Measurements from ENCODE around the gene KLK6.

The KLK6 gene

DNA sequence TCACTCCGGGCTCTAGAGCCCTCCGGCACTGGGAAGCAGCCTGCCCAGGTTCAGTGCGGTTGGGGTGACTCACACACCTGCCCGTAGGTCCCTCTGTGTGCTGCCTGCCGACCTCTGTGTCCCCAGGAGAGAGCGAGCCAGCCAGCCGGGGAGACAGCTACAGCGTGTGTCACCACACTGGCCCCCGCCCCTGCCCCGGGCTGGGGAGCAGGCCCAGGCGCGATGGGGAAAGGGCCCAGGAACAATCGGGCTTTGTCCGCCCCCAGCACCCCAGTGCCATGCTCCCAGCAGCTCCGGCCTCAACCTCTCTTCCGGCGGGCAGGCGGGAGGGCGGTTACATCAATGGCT is at the start of gene KLK6:
Gene KLK6 (minus strand): TSS at position 179 of the 348 bp plus-strand sequence. CDS start 1,487 bp downstream, outside the sequence.
- Histone ChIP-seq H3K9me3 (ENCODE audit: control insufficient read depth in 1 of 2, low read length in 2 of 2) (no peaks in the 10 kb centered on the region), H3K27me3 (ENCODE audit: low read depth, low read length) (no peaks in the 10 kb centered on the region), H3K27ac (ENCODE audit: low read length) (no peak within 1 kb of the TSS), H3K4me3 (ENCODE audit: low read depth in 1 of 2, low read length in 2 of 2) (no peak within 1 kb of the TSS), H3K4me1 (ENCODE audit: control insufficient read depth in 1 of 2, insufficient read depth in 2 of 2, low read length in 2 of 2) (no peaks in the 10 kb centered on the region), H3K36me3 (ENCODE audit: control insufficient read depth in 1 of 2, insufficient read depth in 2 of 2, low read length in 2 of 2) (no peaks in the 10 kb centered on the region)

DNA sequence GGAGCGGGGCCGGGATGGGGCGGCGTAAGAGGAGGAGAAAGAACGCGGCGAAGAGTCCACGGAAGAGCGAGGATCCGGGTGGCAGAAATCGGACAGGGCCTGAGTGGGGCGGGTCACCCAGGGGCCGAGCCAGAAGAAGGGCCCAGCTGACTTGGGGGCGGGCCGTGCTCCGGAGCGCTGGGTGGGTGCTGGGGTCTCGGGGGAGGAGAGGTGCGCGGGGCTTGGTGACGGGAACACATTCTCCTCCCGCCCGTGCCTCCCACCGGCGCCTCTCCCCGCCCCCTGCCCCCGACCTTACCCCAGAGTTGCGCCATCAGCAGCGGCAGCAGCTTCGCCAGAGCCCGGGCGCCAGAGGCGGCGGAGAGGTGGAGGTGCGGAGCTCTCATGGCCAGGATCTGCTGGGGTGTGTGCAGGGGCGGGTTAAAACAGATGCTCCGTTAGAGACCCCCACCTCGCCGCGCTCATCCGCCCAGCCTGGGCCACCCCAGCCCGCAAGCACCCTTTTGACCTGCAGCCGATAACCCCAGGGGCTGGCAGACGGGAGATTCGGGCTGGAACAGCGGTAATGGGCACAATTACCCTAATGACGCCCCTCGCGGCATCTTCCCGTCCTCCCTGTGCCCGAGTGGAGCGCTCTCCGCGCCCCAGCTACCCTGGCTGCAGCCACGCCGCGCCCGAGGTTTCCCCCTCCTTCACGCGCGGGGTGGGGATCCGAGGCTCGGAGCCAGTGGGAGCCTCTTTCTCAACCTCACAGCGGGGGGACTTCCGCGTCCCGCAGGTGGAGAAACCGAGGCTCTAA is 49.6 kb upstream of the KLK6 start:
- H3K9me3 ChIP-seq (ENCODE audit: control insufficient read depth in 1 of 2, low read length in 2 of 2) = no peaks in the 10 kb centered on the region
- peaks cover 12% of the 10 kb centered on the region for H3K27me3 ChIP-seq (ENCODE audit: low read depth, low read length)
- peak overlapping the region in 1 of 2 donors; percentile 28 for H3K4me3 ChIP-seq (ENCODE audit: low read depth in 1 of 2, low read length in 2 of 2)
- H3K36me3 ChIP-seq (ENCODE audit: control insufficient read depth in 1 of 2, insufficient read depth in 2 of 2, low read length in 2 of 2) = no peaks in the 10 kb centered on the region
- H3K27ac ChIP-seq (ENCODE audit: low read length) = no peak overlapping the region
- peaks cover 0 to 23% of the 10 kb centered on the region in 2 donors for H3K4me1 ChIP-seq (ENCODE audit: control insufficient read depth in 1 of 2, insufficient read depth in 2 of 2, low read length in 2 of 2)

DNA sequence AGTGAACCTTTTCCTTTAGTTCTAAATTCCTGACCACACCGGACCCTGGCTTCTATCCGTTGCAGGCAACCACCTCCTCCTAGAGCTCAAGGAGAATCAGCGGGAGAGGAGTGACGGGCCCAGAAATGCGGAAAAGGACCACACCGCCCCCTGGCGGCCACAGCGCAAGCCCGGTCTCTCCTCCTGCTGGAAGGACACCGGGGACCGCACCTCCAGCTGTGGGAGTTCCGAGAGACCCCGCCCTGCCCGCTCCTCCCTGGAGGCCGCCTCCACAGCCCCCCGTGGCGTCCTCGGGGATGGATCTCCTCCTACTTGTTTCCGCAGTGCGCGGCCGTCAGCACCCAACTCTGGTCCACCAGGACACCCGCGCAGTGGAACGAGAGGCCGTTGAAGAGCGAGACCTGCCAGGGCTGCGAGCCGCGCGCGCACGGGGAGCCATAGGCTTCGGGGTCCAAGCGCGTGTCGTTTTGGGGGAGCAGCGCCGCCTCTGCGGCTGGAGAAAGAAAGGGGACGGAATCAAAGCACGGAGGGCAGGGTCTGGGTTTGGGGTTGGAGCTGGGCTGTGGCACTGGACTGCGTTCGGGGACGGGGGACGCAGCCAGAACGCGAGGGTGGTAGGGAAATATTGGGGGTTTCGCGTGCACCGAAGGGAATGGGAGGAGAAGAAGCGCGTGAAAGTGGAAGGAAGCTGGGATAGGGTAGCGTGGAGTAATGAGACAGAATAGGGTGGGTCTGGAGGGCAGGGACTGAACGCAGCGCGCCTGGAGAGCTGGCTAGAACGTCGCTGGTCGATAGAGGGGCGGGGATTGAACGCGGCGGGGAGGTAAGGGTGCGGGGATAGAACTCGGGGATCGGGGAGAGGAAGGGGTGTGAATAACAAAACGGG is 47.6 kb upstream of the KLK6 start:
- peak overlapping the region in 1 of 2 donors; percentile 41 for H3K4me3 ChIP-seq (ENCODE audit: low read depth in 1 of 2, low read length in 2 of 2)
- no peaks in the 10 kb centered on the region for H3K36me3 ChIP-seq (ENCODE audit: control insufficient read depth in 1 of 2, insufficient read depth in 2 of 2, low read length in 2 of 2)
- peaks cover 0 to 23% of the 10 kb centered on the region in 2 donors for H3K4me1 ChIP-seq (ENCODE audit: control insufficient read depth in 1 of 2, insufficient read depth in 2 of 2, low read length in 2 of 2)
- no peaks in the 10 kb centered on the region for H3K9me3 ChIP-seq (ENCODE audit: control insufficient read depth in 1 of 2, low read length in 2 of 2)
- H3K27ac ChIP-seq (ENCODE audit: low read length) = no peak overlapping the region
- peaks cover 12% of the 10 kb centered on the region for H3K27me3 ChIP-seq (ENCODE audit: low read depth, low read length)

DNA sequence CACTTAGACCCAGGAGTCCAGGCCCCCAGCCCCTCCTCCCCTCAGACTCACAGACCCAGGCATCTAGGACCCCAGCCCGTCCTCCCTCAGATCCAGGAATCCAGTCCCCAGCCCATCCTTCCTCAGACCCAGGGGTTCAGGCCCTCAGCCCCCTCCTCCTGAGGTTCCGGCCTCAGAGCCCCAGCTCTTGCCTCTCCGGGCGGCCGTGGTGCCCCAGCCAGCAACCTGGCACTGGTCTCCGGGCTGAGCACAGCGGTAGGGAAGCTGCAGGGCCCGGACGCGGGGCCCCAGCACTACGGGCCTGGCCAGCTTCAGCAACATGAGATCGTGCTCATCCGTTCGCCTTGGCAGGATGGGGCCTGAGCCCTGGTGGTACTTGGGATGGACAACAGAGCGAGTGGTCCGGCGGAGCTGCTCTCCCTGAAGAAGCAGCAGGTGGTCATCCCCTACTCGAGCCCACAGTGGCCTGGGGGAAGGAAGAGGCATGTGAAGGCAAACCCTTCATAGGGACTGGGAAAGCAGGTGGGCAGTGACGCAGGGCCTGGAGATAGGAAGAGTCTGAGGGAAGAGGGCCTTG is 46.4 kb upstream of the KLK6 start:
- Histone ChIP-seq H3K4me3 (ENCODE audit: low read depth in 1 of 2, low read length in 2 of 2) (no peak overlapping the region), H3K36me3 (ENCODE audit: control insufficient read depth in 1 of 2, insufficient read depth in 2 of 2, low read length in 2 of 2) (no peaks in the 10 kb centered on the region), H3K4me1 (ENCODE audit: control insufficient read depth in 1 of 2, insufficient read depth in 2 of 2, low read length in 2 of 2) (peaks cover 0 to 23% of the 10 kb centered on the region in 2 donors), H3K27ac (ENCODE audit: low read length) (no peak overlapping the region), H3K9me3 (ENCODE audit: control insufficient read depth in 1 of 2, low read length in 2 of 2) (no peaks in the 10 kb centered on the region), H3K27me3 (ENCODE audit: low read depth, low read length) (peaks cover 12% of the 10 kb centered on the region)

DNA sequence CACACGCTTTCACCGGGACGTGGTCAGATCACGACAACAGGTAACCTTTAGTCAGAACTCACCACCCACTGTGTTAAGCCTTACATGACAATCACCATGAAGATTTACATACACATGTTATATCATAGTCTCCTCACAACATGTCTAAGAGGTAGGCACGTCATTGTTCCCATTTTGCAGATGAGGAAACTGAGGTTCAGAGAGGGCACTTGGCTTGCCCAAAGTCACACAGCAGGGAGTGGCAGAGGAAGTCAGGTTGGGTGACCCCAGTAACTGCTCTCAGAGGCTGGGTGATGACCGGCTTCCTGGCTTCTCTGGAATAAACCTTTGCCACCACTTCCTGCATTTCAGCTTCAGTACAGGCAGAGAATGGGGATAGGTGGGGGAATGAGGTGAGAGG is 44.9 kb upstream of the KLK6 start:
- Histone ChIP-seq H3K9me3 (ENCODE audit: control insufficient read depth in 1 of 2, low read length in 2 of 2) (no peaks in the 10 kb centered on the region), H3K36me3 (ENCODE audit: control insufficient read depth in 1 of 2, insufficient read depth in 2 of 2, low read length in 2 of 2) (no peaks in the 10 kb centered on the region), H3K4me1 (ENCODE audit: control insufficient read depth in 1 of 2, insufficient read depth in 2 of 2, low read length in 2 of 2) (peaks cover 0 to 16% of the 10 kb centered on the region in 2 donors), H3K4me3 (ENCODE audit: low read depth in 1 of 2, low read length in 2 of 2) (no peak overlapping the region), H3K27me3 (ENCODE audit: low read depth, low read length) (peaks cover 7% of the 10 kb centered on the region), H3K27ac (ENCODE audit: low read length) (no peak overlapping the region)

DNA sequence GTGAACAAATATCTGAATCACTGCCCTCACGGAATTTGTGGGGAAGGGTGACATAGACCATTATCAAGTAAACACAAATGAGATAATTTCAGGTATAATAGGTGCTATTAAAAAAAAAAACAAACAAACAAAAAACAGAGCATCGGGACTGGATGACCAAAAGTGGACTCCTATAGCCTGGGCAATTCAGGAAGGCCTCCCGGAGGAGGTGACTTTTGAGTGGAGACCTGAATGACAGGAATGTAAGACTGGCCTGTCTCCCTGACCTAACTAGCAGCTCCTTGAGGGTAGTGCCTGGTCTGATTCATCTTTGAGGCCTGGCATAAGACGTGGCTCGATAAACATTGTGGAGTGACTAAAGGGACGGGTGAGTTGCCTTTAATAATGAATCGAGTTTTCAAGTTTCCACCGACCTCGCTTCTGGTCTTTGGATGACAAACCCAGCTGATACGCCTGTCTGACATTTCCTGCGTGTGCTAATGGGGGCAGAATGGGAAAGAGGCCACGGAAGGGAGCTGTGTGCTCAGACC is 43.3 kb upstream of the KLK6 start:
- peaks cover 0 to 8% of the 10 kb centered on the region in 2 donors for H3K4me1 ChIP-seq (ENCODE audit: control insufficient read depth in 1 of 2, insufficient read depth in 2 of 2, low read length in 2 of 2)
- H3K4me3 ChIP-seq (ENCODE audit: low read depth in 1 of 2, low read length in 2 of 2) = no peak overlapping the region
- H3K27me3 ChIP-seq (ENCODE audit: low read depth, low read length) = peaks cover 7% of the 10 kb centered on the region
- H3K9me3 ChIP-seq (ENCODE audit: control insufficient read depth in 1 of 2, low read length in 2 of 2) = no peaks in the 10 kb centered on the region
- H3K36me3 ChIP-seq (ENCODE audit: control insufficient read depth in 1 of 2, insufficient read depth in 2 of 2, low read length in 2 of 2) = no peaks in the 10 kb centered on the region
- H3K27ac ChIP-seq (ENCODE audit: low read length) = no peak overlapping the region

DNA sequence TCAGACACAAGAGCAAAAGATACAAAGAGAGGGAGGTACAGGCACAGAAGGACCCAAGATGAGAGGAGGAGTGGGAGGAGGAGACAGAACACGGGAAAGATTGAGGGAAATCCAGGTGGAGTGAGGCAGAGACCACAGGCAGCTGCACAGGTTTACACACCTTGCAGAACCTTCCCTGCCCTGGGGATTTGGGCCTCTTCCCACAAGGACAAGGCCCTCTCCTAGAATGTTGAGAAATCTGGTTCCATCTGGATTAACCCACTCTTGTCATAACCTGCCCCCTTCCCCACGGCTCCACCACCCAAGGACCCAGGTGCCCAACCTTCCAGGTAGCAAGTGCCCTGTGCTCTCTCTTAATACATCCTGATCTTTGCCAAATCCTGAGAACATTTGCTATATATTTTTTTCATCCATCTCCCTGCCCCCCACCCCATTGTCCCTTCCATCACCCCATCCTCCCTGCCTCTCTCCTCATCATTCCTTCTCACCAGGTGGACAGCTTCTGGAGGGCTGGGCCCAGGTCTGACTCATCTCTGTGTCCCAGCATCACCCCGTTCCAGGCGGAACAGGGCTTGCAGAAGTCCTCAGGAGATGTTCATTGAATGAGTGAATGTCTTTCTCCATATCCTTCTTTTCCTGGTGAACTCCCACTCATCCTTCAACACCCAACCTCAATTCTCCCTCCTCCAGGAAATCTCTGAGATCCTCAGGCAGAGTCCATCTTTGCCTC is 40.8 kb upstream of the KLK6 start:
- peaks cover 7% of the 10 kb centered on the region for H3K27me3 ChIP-seq (ENCODE audit: low read depth, low read length)
- no peak overlapping the region for H3K4me3 ChIP-seq (ENCODE audit: low read depth in 1 of 2, low read length in 2 of 2)
- no peaks in the 10 kb centered on the region for H3K4me1 ChIP-seq (ENCODE audit: control insufficient read depth in 1 of 2, insufficient read depth in 2 of 2, low read length in 2 of 2)
- H3K9me3 ChIP-seq (ENCODE audit: control insufficient read depth in 1 of 2, low read length in 2 of 2) = no peaks in the 10 kb centered on the region
- H3K36me3 ChIP-seq (ENCODE audit: control insufficient read depth in 1 of 2, insufficient read depth in 2 of 2, low read length in 2 of 2) = no peaks in the 10 kb centered on the region
- no peak overlapping the region for H3K27ac ChIP-seq (ENCODE audit: low read length)

DNA sequence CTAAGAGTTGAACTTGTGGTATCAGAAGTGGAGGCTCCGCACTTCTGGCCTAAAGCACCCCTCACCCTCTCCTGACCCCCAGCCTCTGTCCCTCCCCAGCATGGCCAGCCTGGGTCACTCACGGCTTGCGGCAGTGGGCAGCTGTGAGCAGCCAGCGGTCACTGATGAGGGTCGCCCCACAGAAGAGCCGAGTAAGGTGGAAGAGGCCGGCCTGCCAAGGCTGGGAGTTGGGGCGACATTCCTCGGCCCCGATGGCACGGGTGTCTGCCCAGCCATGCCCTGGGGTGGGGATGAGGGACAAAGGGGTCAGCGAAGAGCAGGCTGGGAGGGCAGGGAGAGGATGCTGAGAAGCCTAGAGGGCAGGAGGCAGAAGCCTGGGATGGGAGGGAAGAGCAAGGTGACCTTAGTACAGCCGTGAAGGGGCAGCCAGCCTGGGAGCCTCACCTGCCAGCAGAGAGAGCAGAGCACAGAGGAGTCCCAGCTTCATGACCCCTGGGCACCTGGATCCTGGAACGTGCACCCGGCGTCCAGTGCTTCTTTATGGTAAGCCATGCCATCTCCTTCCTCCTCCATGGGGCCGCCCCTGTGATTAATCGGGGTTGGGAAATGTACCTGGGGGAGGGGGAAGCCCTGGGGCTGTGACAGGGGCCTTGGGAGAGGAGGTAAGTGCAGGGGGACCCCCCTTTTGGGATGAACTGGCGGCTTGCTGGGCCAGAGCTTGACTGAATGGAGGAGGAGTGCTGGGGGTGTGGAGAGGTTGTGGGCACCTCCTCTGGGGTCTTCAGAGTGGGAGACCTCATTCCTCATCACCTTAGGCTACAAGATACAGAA is 39.9 kb upstream of the KLK6 start:
- H3K4me3 ChIP-seq (ENCODE audit: low read depth in 1 of 2, low read length in 2 of 2) = no peak overlapping the region
- peaks cover under 1% of the 10 kb centered on the region for H3K27me3 ChIP-seq (ENCODE audit: low read depth, low read length)
- H3K9me3 ChIP-seq (ENCODE audit: control insufficient read depth in 1 of 2, low read length in 2 of 2) = no peaks in the 10 kb centered on the region
- no peak overlapping the region for H3K27ac ChIP-seq (ENCODE audit: low read length)
- no peaks in the 10 kb centered on the region for H3K4me1 ChIP-seq (ENCODE audit: control insufficient read depth in 1 of 2, insufficient read depth in 2 of 2, low read length in 2 of 2)
- no peaks in the 10 kb centered on the region for H3K36me3 ChIP-seq (ENCODE audit: control insufficient read depth in 1 of 2, insufficient read depth in 2 of 2, low read length in 2 of 2)

DNA sequence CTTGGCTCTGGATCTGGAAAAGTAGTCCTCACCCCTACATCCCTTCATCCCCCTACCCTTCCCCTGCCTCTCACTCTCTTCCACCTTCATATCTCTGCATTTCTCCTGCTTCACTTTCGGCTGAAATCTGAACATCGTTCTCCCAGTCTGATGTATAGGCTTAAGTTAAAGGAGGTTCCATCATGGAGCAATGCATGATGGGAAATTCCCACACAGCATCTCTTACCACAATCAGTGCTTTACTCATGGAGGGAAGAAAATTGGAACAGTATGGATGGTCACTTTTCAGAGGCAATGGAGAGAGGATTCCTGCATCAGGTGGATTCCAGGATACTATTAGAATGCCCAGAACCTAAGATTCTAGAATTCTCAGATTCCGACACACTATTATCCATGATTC is 38.1 kb upstream of the KLK6 start:
- H3K36me3 ChIP-seq (ENCODE audit: control insufficient read depth in 1 of 2, insufficient read depth in 2 of 2, low read length in 2 of 2) = no peaks in the 10 kb centered on the region
- no peak overlapping the region for H3K4me3 ChIP-seq (ENCODE audit: low read depth in 1 of 2, low read length in 2 of 2)
- H3K27me3 ChIP-seq (ENCODE audit: low read depth, low read length) = no peaks in the 10 kb centered on the region
- no peaks in the 10 kb centered on the region for H3K9me3 ChIP-seq (ENCODE audit: control insufficient read depth in 1 of 2, low read length in 2 of 2)
- no peaks in the 10 kb centered on the region for H3K4me1 ChIP-seq (ENCODE audit: control insufficient read depth in 1 of 2, insufficient read depth in 2 of 2, low read length in 2 of 2)
- no peak overlapping the region for H3K27ac ChIP-seq (ENCODE audit: low read length)

DNA sequence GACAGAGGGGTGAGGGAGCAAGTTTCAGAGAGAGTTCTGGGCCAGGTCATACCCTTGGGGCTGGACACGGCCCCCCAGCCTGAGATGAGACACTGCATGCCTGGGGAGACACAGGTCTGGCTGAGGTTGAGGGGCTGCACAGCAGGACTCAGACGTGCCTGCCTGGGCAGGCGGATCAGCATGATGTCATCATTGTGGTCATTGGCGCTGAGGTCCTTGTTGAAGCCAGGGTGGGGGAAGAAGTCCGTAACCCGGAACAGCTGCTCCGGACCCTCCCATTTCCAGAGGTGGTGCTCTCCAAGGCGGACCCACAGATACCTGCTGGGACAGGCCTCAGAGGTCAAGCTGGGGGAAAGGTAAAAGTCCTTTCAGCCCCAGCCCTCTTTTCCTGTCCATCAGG is 37.0 kb upstream of the KLK6 start:
- Histone ChIP-seq H3K36me3 (ENCODE audit: control insufficient read depth in 1 of 2, insufficient read depth in 2 of 2, low read length in 2 of 2) (no peaks in the 10 kb centered on the region), H3K9me3 (ENCODE audit: control insufficient read depth in 1 of 2, low read length in 2 of 2) (no peaks in the 10 kb centered on the region), H3K27ac (ENCODE audit: low read length) (no peak overlapping the region), H3K4me3 (ENCODE audit: low read depth in 1 of 2, low read length in 2 of 2) (no peak overlapping the region), H3K27me3 (ENCODE audit: low read depth, low read length) (peaks cover 3% of the 10 kb centered on the region), H3K4me1 (ENCODE audit: control insufficient read depth in 1 of 2, insufficient read depth in 2 of 2, low read length in 2 of 2) (no peaks in the 10 kb centered on the region)

Data from muscle layer of duodenum (tissue), 2 donors.